HG03521 (cell line): ENCODE data around the gene GALNT18.

Experiments
- ATAC-seq: cut with Tn5 transposase; IDR thresholded peaks from one replicate; pipeline ENCODE4 v1.9.1; 2021; ENCODE audit warnings: mild to moderate bottlenecking, moderate library complexity; ENCODE audit not compliant: unreplicated experiment

The GALNT18 gene

DNA sequence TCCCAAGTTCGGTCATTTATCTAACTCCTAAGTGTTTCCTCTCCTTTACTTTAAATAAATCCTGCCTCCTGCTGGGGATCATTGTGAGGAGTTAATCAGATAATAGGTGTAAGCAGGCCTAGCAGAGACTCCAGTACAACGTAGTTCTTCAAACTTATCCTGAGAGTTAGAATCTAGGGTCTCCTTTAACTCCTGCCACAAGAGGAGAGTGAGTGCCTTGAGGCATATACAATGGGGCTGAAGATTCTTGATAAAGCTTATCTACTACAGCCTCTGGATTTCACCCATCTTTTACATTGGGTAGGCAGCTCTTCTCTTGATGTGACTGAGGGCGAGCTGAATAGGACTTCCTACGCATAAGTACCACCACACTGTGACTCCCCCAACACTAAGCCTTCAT, 3.1 kb upstream of the GALNT18 start:
- no peak for ATAC-seq

DNA sequence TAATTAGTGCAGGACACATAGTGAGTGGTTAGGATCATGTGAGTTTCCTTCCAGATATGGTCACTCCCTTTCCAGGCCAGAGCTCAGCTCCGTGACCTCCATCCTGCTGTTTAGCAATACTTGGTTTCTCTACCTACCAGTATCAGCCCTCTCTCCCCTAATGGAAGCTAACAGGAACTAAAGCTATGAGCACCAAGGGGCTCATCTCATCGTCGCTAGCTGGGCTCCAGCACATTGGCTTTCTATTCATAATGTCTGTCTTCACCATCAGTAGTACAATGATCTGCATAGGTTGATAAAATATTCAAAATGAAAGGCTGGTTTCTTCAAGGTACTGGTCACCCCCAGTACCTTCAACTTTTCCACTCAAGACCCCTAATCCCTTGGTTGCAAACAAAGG, 2.4 kb upstream of the GALNT18 start:
- ATAC-seq = no peak

DNA sequence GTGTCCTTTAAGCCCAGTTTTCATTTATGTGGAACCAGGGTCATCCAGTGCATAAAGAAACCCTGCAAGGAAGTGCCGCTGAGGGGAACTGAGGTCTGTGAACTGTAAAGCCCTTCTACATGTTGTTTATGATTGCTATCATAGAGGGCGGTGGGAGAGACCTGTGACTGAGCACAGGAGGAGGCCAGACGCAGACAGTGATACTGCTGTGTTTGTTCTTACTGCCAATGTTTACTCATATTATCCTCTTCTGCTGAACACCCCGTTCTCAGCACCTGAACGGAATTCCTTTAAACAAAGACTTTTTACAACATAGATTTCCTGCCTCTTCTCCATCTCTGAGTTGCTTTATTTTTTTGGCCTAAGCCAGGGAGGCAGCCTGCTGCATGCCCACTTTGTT, 967 bp upstream of the GALNT18 start:
- ATAC-seq = no peak

DNA sequence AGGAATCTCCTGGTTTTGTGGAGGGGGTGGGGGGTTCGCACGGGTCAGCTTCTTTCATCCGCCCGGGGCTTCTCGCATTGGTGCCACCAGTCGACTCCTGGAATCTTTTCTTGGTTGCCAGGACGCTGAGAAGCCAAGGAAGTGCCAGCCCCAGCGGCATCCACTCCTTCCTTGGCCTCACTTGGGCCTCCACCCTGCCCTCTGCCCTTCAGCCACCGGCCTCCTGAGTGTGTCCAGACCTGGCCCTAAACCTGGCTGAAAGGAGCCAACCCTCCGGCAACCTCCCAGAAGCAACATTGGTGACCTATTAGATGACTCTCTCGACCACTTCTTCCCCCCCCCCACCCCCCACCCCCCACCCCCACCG, 518 bp upstream of the GALNT18 start:
- ATAC-seq = no peak

DNA sequence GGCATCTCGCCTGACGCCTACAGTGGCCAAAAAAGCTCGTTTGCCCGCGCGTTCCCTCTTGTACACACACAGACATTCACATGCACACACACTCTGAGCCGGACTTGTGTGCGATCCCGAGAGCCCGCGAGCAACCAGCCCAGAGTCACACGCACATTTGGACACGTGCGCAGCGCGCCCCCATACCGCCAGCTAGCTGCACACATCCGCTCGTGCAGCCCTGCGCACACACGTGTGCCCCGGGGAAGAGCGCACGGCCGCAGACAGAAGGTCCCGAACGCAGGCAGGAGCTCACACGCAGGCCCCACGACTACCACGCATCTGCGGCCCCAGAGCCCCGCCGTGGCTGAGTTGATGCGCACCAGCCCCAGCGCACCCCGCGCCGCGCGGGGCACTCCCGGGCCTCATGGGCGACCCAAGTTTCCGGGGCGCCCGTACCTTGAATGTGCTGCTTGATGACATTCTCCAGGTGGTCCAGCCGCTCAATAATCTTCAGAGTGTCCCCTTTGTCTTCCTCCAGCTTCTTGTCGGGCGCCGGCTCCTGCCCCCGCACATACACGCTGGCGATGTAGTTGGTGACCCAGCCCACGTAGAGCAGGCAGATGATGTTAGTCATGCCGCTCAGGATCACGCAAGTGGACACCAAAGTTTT, 758 bp downstream of the GALNT18 start:
- peak; percentile 24 for ATAC-seq

DNA sequence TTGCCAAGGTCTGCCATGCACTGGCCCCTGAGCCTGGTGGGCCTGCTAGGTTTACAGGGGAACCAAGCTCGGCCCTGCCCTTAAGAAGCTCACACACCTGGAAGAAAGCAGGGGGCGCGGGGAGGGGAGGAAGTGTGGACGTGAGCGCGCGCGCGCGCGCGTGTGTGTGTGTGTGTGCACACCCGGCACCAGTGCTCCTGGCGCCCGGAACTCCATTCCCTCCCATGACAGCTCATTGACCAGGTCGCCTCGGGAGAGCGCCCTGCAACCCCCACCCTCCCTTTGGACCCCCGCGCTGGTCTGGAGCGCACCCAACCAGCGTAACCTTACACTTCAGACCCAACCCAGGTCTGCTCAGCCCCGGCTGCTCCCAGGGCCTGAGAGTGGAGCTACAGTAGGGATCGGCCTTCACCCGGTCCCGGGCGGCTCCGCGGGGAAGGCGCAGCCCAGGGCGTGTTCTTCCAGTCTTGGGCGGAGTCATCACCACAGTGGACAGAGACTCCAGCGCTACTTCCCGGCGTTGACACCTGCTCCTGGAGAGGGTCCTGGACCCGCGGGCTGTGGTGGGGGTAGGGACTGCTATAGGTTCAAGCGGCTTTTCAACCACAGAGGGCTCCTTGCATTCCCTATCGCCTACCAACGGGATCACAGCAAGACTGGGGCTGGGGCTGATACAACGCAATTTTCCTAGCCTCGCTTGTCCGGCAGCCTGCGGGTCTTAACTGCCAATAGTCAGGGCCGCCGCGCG, 1.5 kb downstream of the GALNT18 start:
- ATAC-seq = no peak

DNA sequence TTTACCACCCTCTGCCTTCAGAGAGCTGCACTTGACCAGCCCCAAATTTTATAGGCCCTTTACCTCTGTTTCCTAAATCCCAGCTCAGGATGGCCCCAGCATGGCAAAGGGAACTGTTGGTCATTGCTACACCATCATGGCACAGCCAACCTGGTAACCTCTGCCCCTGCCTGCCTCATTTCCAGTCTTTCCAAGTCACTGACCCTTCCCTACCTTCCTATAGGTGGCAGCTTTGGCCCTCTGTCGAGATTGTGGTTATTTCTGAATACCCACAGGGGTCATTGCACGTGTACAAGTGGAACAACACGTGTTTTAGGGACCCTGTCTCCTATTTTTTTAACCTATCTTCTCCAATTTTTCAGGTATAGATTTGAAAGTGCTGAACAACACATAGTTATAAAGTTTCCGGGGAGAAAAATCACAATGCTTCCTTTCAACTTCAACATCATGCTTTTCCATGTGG, 2.8 kb downstream of the GALNT18 start:
- no peak for ATAC-seq

DNA sequence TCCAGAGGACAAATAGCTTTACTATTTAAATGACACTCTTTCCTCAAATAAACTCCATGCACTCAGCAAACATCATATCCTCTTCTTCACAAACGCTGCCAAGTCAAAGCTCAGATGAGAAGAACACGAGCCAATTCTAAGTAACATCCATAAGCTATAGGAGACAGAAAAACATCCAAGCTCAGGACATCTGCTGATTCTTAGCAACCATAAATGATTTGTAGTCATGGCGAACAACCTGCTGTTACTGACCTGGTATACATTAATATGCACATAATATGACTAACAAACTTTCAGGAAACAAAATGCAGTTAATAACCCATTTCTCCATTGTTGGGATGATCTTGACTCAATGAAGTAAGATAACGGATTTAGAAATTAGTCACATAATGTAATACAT, 6.7 kb downstream of the GALNT18 start:
- no peak for ATAC-seq

DNA sequence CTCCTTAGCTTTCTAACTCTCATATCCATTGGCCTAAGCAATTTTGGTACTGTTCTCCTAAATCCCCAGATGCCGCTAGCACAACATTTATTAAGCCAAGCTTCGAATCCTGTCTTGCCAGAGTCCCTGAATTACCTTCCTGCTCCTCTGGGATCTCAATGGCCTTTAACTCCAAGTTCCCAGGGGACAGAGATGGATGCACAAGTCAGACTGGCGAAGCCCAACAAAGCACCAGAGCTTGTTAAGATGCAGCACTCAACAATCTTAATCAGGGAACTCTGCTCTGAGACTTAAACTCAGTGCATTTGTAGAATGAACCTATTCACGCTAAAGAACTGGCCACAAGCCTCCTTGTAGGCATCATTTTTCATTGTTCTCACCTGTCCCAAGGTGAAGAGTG, 9.4 kb downstream of the GALNT18 start:
- ATAC-seq = no peak

DNA sequence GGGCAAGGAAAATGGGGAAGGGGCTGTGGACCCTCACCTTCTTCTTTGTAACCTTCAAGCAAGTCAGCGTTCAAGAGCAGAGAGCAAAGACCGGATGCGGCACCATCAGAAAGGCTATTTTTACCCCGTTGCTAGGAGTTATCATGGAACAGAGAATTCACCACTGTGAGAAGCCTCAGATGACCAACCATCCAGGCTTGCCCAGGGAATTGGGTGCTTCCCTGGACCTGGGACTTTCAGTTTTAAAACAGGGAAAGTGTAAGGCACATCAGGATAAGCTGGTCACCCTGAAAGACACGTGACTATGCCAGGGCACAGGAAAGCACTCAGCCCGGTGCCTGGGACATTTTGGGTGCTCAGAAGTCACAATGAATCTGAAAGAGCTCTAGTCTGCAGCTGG, 10.4 kb downstream of the GALNT18 start:
- no peak for ATAC-seq

DNA sequence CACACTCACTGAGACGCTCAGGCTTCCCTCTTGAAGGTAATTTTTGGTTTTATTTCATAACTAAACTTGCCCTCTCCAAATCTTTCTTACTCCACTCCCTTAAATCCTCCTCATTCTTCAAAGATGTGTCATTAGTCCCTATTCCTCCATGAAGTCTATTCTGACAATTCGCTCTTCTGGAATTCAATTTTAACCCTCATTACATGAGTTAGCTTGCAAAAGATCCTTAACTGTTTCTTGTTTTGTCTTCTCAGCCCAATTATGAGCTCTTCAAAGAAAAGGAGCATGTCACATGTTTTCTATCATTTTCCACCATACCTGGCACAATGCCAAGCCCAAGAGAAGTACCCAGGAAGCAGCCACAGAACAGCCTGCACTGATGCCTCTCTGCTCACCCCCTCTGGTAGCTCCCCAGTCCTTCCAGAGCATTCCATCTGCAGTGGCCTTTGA, 13.0 kb downstream of the GALNT18 start:
- ATAC-seq = no peak

DNA sequence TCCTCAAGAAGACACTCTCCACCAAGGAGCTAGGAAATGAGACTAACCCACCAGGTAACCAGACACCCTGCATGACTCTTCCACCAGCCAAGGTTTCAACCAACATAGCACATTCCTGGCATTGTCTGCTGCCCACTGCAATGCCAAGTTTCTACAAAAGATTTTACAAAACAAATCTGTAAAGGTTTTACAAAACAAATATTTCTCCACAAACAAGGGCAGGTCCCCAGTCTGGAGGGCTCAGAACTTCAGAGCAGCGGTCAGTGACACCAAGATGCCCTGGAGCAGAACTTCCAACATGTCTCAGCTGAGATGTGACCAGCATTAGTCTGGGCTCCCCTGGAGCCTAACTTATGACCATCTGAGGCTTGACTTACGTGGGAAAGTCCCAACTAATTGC, 14.0 kb downstream of the GALNT18 start:
- ATAC-seq = no peak

DNA sequence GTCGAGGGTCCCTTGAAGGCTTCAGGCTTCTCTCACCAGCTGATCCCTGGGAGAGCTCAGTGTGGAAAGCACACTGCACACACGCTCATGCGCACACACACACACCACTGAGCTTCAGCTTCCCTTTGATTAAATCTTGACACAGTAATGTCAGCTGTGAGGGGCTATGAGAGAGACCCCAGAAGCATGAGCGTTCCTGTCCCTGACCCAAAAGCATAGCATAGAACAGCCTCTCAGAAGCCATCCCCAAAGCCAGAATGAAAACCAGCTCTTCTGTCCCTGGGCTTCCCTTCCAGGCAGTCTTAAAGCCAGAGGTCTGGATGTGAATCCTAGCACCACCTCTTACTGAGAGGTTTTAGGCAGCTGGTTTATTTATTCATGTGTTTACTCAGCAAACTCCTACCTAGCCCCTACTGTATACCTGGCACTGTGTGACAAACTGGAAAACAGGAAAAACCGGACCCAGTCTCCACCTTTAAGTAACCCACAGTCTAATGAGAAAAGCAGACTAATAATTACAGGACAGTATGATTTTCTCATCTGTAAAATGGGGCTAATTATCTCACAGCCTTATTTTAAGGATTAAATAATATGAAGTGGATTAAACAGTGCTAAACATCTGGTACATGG, 15.9 kb downstream of the GALNT18 start:
- no peak for ATAC-seq

DNA sequence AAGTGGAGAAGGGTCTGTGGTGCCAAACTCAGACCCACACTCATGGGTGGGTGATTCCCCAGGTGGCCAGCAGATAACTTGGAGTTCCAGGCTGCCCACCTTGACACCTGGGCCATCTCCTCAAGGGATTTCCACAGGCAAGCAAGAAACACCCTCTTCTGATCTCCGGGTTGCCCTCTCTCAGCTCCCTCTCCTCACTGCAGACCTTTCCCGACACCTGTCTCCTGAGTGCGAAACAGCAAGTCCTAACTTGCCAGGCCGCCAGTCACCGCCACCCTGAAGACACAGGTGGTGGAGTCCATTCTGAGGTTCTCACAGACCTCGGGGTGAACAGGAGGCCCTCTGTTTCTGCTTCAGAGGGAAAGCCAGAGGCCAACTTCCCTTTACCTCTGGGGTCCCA, 16.6 kb downstream of the GALNT18 start:
- ATAC-seq = no peak

DNA sequence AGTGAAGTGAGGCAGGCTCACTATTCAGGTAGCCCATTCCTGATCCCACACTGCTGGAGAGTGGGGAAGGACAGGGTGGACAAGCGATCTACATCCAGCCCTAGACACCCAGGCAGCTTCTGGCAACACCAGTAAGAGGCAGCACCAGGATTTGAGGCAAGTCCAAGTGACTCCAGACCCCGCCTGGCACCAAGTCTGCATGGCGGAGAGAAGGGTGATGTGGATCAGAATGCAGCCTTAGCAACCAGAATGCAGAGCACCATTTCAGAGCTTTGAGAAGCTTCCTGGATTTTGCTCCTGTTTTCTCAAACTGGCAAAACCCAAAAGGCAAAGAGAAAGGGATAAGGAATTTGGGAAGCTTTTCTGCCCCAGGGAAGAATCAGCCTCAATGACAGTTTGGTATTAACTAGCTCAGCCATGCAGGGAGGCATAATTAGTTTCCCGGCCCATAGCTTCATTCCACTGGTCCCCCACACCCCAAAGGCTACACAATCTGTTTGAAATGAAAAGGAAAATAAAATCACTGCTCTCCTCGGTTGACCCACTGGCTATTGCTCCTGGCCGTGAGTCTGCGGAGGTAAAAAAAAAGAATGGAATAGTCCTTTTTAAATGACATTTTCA, 17.3 kb downstream of the GALNT18 start:
- no peak for ATAC-seq

DNA sequence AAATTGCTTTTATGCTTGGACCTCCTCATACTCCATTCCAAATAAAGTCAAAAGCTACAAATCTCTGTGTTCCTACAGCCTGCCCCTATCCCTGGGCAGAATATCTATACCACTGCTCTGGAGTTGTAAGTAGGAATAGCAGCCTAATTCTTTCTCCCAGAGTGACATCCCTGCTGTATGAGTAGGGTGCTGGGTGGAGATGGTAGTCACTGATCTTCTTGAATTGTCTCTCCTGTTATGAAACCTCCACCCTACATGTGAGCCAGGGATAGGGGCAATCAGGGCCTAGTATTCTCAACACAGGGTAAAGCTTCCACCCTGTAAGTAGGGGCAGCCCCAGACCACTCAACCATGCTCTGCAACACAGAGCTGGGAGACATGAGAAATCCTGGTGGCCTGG, 19.8 kb downstream of the GALNT18 start:
- ATAC-seq = no peak

DNA sequence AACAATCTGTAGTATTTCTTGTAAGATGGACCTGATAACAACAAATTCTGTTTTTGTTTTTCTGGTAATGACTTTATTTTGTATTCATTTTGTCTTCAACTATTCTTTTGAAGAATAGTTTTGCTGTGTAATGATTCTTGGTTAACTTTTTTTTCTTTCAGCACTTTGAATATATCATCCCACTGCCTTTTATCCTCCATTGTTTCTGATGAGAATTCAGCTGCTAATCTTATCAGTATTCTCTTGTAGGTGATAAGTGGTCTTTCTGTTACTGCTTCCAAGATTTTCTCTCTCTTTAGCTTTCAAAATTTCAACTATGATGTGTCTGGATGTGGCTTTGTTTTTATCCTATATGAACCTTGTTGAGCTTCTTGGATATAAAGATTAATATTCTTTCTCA, 21.5 kb downstream of the GALNT18 start:
- ATAC-seq = no peak

DNA sequence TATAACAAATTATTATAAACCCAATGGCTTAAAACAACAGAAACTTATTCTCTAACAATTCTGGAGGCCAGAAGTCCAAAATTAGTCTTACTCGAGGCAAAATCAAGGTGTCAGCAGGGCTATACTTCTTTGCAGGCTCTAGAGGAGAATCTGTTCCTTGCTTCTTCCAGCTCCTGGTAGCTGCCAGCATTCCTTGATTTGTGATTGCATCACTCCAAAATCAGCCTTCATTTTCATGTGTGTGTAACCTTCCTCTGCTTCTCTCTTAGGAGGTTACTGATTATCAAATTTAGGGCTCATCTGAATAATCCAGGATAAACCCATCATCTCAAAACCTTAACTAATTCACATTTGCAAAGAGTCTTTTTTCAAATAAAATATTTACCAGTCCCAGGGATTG, 23.6 kb downstream of the GALNT18 start:
- ATAC-seq = no peak

DNA sequence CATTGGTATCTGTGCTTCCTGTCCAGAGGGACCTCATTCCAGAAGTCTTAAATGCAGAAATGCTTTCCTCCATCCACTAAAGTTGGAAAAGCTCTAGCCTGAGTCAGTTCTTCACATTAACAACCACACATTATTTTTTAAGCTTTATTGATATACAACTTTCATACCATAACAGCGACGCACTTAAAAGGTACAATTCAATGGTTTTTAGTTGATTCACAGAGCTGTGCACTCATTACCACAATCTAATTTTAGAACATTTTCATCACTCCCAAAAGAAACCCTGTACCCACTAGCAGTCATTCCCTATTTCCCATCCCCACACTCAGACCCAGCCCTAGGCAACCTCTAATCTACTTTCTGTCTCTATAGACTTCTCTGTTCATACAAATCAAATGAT, 27.6 kb downstream of the GALNT18 start:
- ATAC-seq = no peak

DNA sequence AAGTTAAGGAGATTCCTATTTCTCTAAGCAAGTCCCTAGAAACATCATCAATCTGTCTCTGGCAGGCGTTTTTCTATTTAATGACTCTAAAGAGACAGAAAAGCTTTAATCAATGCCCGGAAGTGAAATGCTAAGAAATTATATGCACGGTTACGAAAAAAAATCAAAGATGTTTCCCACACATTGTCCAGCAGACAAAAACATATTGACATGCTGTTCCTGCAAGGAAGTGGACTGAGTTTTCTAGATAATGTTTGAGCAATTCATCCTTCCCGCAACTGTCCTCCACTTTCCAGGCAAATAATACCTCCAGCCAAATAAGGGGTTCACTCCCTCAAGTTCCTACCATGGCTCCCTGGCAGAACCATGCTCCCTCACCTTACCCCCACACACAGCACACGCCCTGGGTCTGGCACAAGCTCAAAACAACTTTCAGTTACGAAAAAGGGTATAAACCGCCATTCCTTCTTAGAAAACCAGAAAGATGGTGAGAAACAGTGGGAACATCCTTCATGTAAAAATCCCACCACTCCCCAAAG, 29.6 kb downstream of the GALNT18 start:
- ATAC-seq = no peak

DNA sequence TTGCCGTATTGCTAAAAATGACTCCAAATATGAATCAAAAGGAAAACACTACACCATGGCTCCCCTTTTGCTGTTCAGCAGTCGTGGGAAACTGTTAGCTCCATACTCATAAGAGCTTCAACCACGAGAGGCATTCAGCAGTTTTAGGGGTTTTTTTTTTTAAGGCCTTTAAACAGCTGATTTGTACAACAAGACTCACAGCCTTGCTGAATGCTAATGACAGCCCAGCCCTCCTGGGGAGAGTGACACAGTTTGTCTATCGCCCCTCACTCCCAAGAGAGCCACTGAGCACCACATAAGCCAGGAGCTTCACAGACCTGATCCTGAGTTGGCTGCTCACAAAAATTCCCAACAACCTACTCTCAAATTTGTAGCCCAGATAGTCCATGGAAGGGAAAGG, 32.4 kb downstream of the GALNT18 start:
- no peak for ATAC-seq

DNA sequence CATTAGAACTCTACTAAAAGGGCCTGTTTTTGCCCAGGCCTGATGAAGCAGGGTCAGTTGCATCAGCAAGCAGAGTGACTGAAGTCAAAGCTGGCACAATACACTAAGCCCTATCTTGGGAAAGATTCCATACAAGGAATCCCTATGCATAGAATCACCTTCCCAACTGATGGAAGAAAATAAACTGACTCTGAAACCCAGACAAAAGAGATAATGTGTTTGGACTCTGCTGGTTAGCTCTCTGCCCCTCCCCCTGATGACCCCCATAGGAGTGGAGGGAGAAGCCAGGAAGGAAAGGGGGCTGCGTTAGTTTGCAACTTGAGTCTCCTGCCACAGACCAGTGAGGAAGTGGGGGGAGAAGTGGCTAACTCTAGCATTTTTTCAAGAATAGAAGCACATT, 32.9 kb downstream of the GALNT18 start:
- ATAC-seq = no peak
